ENCODE data around the gene TYK2.

DNA sequence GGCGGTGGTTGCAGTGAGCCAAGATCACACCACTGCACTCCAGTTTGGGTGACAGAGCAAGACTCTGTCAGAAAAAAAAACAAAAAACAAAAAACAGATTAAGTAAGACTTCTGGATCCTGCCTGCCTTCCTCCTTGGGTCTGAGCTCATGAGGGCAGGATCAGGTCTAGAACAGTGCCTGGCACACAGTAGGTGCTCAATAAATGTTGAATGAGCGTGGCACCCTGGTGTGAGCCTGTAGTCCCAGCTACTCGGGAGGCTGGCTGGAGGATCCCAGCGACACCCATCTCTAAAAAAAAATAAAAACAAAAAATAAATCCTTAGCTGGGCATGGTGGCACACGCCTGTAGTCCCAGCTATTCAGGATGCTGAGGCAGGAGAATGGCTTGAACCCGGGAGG, 25.8 kb upstream of the TYK2 start:
- TF ChIP-seq CTCF (IDR thresholded peaks at IDR 0.05) (no peak), POLR2A (IDR thresholded peaks at IDR 0.05) (no peak)

All from suprapubic skin (tissue), 3 donors.